Measurements from ENCODE around the gene MXD3. TPM values are rescaled to one million over a fixed set of nuclear protein-coding genes. Genes with fewer than 3 reads are reported as not detected.

MXD3 gene
- total RNA-seq, 4 donors from 2014 or later: 4.9 to 19.8 (median 13.2) TPM

DNA sequence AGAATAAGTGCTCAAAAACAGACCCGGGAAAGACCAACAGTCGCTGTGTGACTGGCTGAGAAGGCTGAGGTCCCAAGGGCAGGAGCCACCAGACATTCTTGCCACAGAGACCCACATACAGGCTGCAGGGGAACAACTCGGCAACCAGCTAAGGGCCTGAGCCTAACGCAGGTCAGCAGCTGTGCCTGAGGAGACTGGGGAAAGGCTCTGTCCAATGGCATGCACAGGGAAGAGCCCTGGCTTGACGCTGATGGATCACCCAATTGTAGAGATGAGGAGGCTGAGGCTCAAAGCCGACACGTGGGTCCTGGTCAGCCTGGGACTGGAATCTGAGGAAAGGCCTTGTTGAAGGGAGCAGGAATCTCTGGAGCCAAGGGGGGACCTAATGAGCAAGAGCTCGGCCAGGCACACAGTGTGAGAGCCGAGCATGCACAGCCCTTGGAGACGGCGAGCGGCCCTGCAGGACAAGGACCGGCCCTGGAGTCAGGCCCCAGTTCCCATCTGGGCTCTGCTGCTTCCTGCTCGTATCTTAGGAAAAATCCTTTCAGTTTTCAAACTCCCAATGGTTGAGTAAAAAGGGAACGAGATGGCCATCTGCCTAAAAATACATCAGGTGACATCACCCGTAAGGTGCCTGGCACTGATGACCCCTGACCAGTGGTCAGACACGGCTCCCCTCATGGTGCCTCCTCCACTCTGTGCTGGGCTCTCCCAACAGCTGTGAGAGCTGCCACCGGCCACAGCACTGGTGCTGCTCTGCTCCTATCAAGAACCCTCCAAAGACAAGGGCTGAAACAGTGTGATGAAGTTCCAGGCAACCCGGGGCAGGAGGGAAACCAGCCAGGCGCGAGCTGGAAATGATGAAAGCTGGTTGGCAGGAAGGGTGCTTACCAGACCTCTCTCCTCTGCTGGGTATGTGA lies 23.3 kb upstream of the MXD3 start:
- intact Hi-C loops (cut with DNase I; ENCODE audit: low total_unique reads): no loop called here
- no peak for TF ChIP-seq POLR2A (IDR thresholded peaks at IDR 0.05)
- TF ChIP-seq, protein P1, sequence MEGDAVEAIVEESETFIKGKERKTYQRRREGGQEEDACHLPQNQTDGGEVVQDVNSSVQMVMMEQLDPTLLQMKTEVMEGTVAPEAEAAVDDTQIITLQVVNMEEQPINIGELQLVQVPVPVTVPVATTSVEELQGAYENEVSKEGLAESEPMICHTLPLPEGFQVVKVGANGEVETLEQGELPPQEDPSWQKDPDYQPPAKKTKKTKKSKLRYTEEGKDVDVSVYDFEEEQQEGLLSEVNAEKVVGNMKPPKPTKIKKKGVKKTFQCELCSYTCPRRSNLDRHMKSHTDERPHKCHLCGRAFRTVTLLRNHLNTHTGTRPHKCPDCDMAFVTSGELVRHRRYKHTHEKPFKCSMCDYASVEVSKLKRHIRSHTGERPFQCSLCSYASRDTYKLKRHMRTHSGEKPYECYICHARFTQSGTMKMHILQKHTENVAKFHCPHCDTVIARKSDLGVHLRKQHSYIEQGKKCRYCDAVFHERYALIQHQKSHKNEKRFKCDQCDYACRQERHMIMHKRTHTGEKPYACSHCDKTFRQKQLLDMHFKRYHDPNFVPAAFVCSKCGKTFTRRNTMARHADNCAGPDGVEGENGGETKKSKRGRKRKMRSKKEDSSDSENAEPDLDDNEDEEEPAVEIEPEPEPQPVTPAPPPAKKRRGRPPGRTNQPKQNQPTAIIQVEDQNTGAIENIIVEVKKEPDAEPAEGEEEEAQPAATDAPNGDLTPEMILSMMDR (IDR thresholded peaks at IDR 0.05): no peak
- 87 to 92% methylated on average over 21 of the region's 21 CpGs for WGBS, 2 donors

DNA sequence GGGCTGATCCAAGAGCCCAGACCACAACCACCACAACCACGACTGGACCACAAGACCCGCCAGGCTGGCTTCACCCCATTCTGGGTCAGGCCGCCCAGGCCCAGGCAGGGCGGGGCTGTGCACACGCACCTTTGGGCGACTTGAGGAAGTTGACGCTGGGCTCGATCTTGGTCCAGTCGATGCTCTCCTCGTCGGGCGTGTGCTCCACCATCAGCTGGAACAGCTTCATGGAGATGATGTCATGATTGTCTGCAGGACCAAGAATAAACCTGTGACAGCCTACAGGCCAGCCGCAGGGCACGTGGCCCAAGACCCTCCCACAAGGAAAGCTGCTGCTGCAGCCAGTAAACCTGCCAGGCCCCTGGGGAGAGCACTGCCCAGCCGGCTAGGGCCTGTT lies 22.5 kb upstream of the MXD3 start:
- no peak for DNase-seq (ENCODE audit: low spot score in 2 of 2)
- H3K4me3 ChIP-seq (ENCODE audit: low read depth, poor library complexity, severe bottlenecking): no peak overlapping the region
- no peak for TF ChIP-seq POLR2A (IDR thresholded peaks at IDR 0.05)
- TF ChIP-seq, protein P1 (IDR thresholded peaks at IDR 0.05): no peak
- whole genome bisulfite sequencing, 2 donors: 66 to 78% methylated on average over 3 to 15 of the region's 15 CpGs
- intact Hi-C loops (cut with DNase I; ENCODE audit: low total_unique reads): no loop called here

More for the DNA sequence above, 23.3 kb upstream of the MXD3 start:
- H3K4me3 ChIP-seq (ENCODE audit: low read depth, poor library complexity, severe bottlenecking): no peak overlapping the region
- DNase-seq (ENCODE audit: low spot score in 2 of 2): no peak

DNA sequence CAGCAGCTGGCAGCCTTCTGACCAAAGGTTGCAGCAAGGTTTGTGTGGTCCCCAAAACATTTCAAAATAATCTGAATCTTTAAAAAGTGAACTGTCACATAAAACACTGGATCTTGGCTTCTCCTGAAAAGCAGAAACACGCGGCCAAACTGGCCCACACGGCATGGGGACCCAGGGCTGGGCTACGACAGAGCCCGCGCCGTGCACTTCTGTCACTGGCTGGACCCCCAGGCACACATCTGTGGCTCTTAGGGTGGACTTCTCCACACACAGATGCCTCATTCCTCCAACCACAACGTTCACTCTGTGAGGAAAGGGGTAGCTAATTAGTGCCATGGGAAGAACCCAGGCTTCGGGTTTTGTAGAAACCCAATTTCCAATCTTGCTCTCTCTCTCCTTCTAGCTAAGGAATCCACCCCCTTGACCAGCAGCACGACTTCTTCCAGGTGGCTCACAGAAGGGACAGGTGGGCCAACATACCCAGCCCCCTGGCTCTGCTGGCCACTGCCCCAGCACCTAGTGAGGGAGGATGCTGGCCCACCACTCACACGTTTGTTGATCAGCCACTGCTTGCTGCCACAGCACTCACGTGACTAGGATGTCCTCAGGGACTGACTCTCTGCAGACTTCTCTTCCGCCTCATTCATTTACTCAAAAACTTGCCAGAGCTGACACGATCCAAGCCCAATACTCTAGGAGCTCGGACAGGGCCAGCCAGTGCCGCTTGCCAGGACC lies 21.9 kb upstream of the MXD3 start:
- 92 to 94% methylated on average over 14 to 16 of the region's 16 CpGs for WGBS, 2 donors
- H3K4me3 ChIP-seq (ENCODE audit: low read depth, poor library complexity, severe bottlenecking): no peak overlapping the region
- no peak for TF ChIP-seq POLR2A (IDR thresholded peaks at IDR 0.05)
- TF ChIP-seq, protein P1 (IDR thresholded peaks at IDR 0.05): no peak
- no peak for DNase-seq (ENCODE audit: low spot score in 2 of 2)
- intact Hi-C loops (cut with DNase I; ENCODE audit: low total_unique reads): no loop called here

DNA sequence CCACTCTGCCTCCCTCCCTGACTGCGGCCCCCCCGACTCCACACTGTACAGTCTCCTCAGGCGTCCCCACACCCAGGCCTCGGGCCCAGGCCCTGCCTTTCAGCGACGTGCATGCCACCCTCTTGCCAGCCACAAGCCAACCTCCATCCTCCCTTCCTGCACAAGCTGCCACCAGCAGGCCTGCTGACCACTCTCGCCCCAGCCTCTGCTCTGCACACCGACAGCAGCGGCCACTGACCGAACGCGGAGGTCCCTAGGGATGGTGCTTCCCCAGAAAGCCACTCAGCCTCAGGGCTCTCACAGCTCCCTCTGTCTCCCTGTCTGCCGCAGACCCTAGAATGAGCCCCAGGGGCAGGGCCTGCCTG lies 21.2 kb upstream of the MXD3 start:
- WGBS, 2 donors: 88 to 94% methylated on average over 7 to 13 of the region's 13 CpGs
- intact Hi-C loops (cut with DNase I; ENCODE audit: low total_unique reads): no loop called here
- no peak overlapping the region for H3K4me3 ChIP-seq (ENCODE audit: low read depth, poor library complexity, severe bottlenecking)
- no peak for DNase-seq (ENCODE audit: low spot score in 2 of 2)
- TF ChIP-seq, protein P1 (IDR thresholded peaks at IDR 0.05): no peak
- no peak for TF ChIP-seq POLR2A (IDR thresholded peaks at IDR 0.05)

DNA sequence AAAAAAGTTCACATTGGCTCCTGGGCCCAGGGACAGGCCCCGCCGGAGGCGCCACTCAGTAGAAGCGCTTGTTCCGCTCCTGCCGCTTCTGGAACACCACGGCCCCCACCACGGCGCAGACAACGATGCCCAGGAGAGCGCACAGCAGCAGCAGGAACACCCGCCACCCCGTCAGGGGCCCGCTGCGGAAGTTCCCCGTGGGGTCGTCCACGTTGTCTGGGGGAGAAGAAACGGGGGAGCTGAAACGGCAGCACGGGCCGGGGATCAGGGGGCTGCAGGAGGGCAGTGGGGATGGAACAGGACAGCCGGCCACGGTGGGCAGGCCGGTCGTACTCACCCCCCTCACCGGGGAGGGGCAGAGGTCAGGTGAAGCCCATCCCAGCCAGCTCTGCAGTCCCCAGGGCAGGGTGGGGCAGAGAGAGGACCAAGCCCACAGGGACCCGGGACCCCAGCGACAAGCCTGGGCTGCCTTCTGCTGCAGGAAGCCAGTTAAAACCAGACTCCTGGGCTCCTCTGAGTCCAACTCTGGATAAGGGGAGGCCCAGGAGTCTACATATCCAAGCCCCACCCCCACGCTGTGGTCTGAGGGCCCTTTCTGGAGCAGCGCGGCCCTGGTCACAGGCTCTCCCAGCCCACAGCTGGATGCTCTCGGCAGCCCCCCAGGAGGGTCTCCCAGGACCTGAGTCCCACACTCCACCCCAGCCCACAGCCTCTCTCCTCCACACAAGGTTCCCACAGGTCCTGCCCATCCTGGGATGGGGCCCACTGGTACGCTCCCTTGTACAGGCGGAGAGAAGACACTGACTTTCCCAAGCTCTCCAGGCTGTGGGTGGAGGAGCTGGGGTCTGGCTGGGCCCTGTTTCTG lies 20.6 kb upstream of the MXD3 start:
- 87 to 88% methylated on average over 32 to 34 of the region's 35 CpGs for WGBS, 2 donors
- no peak for DNase-seq (ENCODE audit: low spot score in 2 of 2)
- intact Hi-C loops (cut with DNase I; ENCODE audit: low total_unique reads): no loop called here
- TF ChIP-seq, protein P1 (IDR thresholded peaks at IDR 0.05): no peak
- no peak for TF ChIP-seq POLR2A (IDR thresholded peaks at IDR 0.05)
- H3K4me3 ChIP-seq (ENCODE audit: low read depth, poor library complexity, severe bottlenecking): no peak overlapping the region
